HG03571 (cell line): ENCODE data around the gene TMEM200A.

Experiments
- ATAC-seq: cut with Tn5 transposase; IDR thresholded peaks from one replicate; pipeline ENCODE4 v1.9.1; 2021; ENCODE audit not compliant: unreplicated experiment

The TMEM200A gene

DNA sequence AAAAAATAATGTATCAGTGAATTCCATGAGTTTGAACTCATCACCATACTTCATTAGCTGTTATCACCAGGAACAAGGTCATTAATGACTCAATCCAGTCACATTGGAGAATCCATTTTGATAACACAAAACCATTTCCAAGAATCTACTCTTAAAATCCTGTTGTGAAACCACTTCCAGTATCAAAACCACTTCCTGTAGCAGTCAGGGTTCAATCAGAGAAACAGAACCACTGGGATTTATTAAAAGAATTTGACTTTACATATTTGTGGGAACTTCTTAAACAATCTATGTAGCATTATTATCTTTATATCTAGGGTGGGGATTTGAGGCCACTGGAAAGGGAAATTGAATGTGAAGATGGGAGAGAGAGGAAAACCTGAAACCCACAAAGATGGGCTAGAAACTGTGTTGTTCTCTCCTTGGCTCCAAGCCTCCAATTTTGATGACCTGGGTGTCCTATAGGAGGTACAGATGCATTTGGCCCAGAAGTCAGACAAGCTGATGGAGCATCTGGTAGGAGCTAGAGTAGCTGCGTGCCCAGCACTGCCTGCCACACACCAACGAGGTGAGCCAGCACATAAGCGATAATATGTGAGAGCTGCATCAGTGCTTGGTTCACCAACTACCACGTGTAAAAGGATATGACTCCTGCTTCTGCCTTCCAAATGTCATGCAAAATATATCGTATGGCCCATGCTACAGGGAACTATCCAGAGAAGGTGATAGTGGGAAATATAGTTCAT is 117.0 kb downstream of the TMEM200A start:
- no peak for ATAC-seq

DNA sequence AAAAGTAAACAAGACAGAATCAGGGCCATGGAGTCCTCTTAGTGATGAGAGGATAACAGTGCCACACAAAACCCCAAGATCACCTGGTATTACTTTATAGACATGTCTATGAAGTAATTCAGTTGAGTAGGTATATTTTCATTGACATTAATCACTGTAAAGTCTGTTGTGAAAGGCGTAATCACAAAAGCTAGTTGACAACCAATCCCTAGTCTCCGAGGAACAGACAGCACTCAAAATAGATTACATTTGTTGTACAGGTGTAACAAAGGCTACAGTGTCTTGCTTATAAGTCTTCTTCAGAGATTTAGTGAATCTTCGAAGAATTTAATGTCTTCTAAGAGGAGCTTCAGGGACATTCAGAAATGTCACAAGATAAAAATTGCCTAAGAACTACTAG is 120.1 kb downstream of the TMEM200A start:
- ATAC-seq = no peak

DNA sequence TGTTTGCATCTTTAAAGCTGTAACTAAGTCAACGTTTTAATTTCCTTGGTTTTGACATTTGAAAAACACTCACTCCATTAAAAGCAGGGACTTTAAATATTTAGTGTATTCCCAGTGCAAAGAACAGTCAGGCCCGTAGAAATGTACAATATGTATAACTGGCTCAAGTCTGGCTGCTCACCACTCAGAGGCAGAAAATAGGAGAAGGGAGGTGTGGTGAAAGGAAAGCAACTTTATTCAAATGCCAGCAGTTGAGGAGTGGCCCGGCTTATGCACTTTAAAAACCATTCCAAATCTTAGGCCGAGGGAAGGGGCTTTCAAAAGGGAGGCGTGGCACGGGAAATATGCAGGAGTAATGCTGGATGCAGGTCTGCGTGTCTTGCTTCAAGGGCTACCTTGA is 120.6 kb downstream of the TMEM200A start:
- ATAC-seq = no peak

DNA sequence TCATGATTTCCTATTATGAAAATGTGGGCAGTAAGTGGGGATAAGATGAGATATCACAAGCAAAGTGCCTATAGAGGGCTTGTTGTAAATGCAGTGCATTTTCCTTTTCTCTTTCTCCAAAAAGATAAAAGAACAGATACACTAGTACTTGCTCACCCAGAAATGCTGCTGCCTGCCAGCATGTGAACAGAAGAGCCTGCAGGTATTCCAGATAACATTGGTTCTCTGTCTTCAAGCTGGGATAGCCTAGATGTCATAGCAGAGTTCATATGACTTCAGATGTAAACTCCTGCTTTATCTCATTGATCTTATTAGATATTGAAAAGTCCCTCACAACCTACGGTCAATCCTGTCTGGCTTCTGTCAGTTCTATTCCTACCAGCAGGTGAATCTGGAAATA is 123.7 kb downstream of the TMEM200A start:
- ATAC-seq = no peak
